GM19035 (cell line): ENCODE measurements around the gene TRAF3IP1.
"Not testable (repeated sequence)": the region's sequence is repeated elsewhere in the genome, so short reads cannot be mapped to it uniquely, and the experiment has no call there.

Experiments used
- ATAC-seq: cut with Tn5 transposase; IDR thresholded peaks from one replicate; pipeline ENCODE4 v1.9.1; 2021; ENCODE audit not compliant: unreplicated experiment

The TRAF3IP1 gene

DNA sequence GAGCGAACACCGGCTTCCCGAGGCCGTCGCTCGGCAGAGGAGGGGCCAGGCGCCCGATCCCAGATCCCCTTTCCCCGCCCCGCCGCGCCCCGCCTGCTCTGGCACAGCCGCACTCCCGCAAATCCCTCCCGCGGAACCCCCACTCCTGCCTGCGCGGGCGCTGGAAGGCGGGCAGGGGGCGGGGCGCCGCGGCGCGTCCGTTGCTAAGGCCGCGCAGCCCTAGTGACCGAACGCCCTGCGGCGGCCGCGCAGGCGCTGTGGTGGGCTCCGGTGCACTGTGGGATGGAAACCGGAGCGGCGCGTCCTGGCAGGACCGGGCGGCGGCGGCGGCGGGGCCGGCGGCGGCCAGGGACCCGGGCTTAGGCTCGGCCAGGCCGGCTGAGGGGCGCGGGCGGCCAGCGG lies at the start of gene TRAF3IP1:
TRAF3IP1 (plus strand) TSS at position 273 of the 402 bp plus-strand sequence. CDS start 145 bp downstream, outside the sequence.
- peak; percentile 97 for ATAC-seq

GRCh38 chr2:238270606-238271005 lies 49.7 kb upstream of the TRAF3IP1 start:
- no peak for ATAC-seq

DNA sequence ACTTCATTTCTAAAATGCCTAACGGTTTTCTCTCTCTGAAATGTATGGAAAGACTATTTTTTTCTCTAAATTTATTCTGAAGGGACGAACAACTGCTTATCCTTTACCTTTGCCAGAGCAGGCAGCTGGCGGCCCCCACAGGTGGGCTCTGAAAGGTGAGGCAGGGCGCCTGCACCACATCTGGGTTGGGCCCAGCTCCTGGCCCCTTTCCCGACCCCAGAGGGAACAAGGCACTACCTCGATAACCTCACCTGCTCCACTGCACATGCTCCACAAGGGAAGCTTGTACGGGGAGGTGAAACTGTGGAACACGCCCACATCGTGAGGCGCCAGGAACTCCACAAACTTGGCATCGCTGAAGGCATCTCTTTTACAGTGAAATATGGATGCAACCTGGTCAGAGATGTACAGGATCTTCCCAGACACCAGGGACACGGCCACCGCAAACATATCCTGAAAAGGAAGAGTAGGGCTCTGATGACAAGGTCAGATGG lies 49.2 kb upstream of the TRAF3IP1 start:
- no peak for ATAC-seq

- ATAC-seq, result not testable (repeated sequence)
Measured at GRCh38 chr2:238271686-238272085, 48.6 kb upstream of the TRAF3IP1 start.

DNA sequence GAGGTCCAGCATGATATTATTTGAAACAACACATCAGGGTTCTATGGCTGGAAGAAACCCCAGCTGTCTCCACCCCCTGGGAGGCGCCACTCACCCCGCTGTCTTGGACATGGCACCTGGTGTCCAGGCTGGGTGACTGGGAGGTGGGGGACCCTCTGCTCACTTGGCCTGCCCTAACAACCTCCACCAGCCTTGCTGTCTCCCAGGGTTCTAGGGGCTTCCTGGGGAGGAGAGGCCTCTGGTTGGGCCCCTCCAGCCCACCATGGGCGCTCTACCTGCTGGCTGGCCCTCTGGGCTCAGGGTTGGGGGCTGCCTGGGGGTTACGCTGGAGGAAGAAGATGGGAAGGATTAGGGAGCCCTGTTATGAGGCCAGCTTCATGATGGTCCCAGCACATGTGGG lies 48.2 kb upstream of the TRAF3IP1 start:
- no peak for ATAC-seq

GRCh38 chr2:238273433-238273832 lies 46.9 kb upstream of the TRAF3IP1 start:
- ATAC-seq, result not testable (repeated sequence)

GRCh38 chr2:238274152-238274865 lies 46.0 kb upstream of the TRAF3IP1 start:
- ATAC-seq, result no peak

DNA sequence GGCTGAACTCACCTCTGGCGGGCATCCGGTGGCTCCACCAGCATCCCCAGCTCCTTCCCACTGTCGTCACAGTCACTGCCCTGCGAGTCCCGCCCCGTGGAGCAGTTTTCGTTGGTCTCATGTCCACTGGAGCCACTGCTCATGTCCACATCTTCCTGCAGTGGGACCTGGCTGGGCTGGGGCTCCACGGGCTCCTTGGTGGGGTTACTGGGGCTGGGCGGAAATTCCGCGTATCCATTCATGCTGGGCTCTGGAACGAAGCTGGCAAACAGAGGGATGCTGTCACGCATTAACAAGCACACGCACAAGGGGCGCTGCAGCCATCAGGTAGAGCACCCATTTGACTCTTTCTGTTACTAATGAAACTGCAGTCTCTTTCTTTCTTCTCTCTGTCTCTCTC lies 42.6 kb upstream of the TRAF3IP1 start:
- no peak for ATAC-seq

GRCh38 chr2:238278626-238279323 lies 41.5 kb upstream of the TRAF3IP1 start:
- ATAC-seq, result no peak

GRCh38 chr2:238279324-238279682 lies 41.0 kb upstream of the TRAF3IP1 start:
- ATAC-seq, result no peak

GRCh38 chr2:238280083-238280825 lies 40.1 kb upstream of the TRAF3IP1 start:
- ATAC-seq, result no peak

DNA sequence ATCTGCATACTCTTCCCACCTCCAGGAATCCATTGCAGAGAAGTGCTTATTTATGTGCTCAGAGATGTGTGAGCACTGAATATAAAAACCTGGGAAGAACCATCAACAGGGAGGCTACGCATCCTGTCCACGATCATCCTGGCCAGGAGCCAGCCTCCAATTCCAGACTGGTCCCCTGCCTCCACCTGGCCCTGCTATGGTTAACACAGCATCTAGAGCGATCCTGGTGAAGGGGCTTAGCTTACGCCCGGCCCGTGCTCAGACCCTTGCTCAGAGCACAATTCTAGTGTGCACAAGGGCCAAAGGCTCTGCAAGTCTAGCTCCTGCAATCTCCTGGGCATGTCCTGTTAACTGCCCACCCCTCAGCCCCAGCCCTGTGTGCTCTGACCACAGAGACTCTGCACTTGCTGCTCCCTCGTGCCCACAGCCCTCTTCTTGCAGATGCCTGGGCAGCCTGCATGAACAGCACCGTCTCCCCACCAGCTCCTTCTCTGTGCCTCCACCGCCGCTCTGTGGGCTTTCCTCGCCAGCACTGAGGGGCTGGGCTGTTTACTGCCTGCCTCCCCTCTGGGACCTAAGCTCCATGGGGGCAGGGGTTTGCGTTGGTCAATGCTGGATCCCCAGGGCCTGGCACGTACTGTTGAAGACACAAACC lies 38.4 kb upstream of the TRAF3IP1 start:
- no peak for ATAC-seq

DNA sequence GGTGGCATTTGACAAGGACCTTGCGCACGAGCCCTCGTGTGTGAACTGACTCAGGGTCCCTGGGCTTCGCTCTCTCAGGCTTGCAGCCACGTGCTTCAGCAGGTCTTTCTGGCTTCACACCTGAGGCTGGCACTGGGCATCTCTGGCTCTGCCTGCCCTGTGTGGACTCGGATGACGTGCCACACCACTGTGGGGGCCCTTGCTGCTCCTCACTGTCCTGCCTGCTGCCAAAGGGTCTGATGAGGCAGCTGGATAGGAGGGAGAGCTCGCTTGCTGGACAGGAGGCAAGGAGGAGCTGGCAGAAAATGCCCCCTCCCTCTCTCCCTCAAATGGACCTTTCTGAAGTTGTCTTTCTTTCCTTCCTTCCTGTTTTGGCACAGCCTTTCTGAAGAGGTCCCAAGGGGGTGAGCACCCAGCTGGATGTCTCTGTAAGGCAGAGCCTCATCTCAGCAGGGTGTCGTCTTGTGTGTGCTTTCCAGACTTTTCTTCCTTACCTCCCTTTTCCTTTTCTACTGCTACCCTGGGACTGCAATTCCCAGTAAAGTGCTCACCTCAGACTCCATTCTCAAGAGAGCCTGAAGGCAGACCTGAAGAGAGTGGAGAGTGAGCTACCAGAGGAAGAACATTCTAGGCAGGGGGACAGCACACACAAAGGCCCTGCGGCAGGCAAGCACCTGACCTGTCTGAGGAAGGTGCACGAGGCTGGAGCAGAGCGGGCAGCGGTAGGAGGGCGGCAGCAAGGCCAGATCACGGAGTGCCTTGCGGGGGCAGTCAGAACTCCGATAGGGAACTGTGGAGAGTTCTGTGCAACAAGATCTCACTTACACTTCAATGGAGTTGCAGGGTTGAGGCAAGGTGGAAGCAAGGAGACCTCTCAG lies 37.2 kb upstream of the TRAF3IP1 start:
- ATAC-seq, result no peak

GRCh38 chr2:238284802-238285515 lies 35.4 kb upstream of the TRAF3IP1 start:
- no peak for ATAC-seq

- ATAC-seq, result no peak
Measured at GRCh38 chr2:238285653-238286082, 34.6 kb upstream of the TRAF3IP1 start.

DNA sequence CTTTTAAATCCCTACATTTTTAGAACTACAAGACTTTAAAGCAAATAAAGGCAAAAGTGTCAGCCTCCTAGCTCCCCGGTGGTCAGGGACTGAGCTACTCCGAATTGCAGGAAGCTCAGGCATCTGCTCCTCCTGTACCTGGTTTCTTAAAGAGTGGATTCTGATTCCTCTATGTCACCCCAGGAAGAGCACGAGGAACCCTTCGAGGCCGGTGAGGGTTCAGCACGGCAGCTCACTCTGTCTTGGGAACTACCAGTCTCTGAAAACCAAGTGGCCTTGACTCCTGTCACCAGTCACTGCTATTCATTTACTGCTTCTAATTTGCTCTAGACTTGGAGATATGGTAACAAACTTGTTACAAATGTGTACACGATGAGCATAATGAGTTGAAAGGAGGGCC lies 34.2 kb upstream of the TRAF3IP1 start:
- no peak for ATAC-seq

GRCh38 chr2:238286551-238286950 lies 33.8 kb upstream of the TRAF3IP1 start:
- ATAC-seq, result no peak

- no peak for ATAC-seq
Measured at GRCh38 chr2:238286987-238287736, 33.2 kb upstream of the TRAF3IP1 start.
